Measurements from ENCODE around the gene TMEM132E.

GRCh38 chr17:34547453-34548063 is 31.8 kb upstream of the TMEM132E start:
- TF ChIP-seq KDM1A (IDR thresholded peaks at IDR 0.05; ENCODE audit: low read depth) (no peak), REST (IDR thresholded peaks at IDR 0.05) (no peak), BCL3 (IDR thresholded peaks at IDR 0.05) (no peak), CTCF (IDR thresholded peaks at IDR 0.05) (no peak)
